Activated CD4-positive, alpha-beta T cell treated with anti-CD3 and anti-CD28 coated beads for 24 hours (primary cell): ENCODE results near the gene ZACN.

ENCODE experiments used
- DNase-seq, 2 donors: peaks; one replicate each; pipeline ENCODE4 v3.0.0-alpha.2; 2020; ENCODE audit warnings: low read depth in 2 of 2

The ZACN gene

DNA sequence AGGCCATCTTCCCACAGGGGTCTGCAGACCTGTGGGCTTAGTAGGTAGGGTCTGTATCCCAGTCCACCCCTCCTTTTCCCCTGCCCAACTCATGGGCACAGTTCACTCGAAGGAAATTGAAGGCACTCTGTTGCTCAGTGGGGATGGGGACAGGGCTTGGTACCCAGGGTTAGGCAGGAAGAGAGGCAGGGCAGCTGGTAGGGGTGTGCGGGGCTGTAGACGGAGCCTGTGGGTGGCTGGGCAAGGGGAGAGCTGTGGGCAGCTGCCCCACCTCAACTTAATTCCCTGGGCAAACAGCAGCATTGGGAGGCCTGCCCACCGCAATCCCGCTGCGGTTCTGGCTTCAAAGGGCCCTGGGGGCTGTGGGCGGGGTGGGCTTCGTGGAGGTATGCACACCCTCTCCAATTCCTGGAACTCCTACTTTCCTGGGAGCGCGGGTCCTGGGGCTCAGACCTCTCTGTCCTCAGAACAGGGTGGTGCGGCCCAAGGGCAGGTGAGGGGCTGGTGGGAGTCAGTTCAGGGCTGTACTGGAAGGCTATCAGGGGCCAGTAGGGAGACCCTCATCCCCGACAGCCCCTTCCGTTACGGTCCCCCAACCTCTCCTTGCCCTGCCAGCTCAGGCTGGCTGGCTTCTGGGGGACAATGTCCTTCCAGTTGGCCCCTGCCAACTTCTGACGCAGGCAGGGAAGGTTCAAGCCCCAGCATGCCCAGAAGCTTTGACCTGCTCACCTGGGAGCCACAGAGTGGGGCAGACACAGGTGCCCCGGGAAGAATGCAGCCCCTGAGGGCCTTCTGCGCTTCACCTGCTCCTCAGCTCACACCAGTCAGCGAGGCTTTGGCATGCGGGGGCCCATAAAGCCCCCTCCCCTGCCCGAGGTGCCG, 53.0 kb downstream of the ZACN start:
- DNase-seq = no peak
